Measurements from ENCODE around the gene RXRA.
A peak's percentile ranks its signal among the peaks of the same experiment; 100 is the strongest.

RXRA gene

GRCh38 chr9:134373269-134373668, 47.0 kb downstream of the RXRA start:
- H3K4me3 ChIP-seq (replicated peaks; ENCODE audit: low read depth, low read length), result no peak overlapping the region
- no peak for DNase-seq (ENCODE audit: low read depth)
- TF ChIP-seq CTCF (IDR thresholded peaks at IDR 0.05; ENCODE audit: low read length, missing control alignments), result no peak

DNA sequence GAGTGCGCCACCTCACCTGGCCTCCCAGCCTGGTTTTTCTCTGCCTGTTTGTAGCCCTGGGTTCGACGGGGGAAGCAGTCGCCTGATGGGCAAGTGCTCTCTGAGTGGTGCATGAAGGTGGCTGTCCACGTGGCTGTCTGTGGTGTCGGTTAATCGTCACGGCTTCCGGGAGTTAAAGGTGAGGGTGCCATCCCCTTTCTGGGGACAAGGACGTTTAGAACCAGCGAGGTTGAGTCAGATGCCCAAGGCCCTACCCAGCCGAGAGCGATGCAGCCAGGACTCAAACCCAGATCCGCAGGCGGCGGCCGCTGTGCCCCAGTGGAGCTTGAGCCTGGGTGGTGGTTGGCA, 47.7 kb downstream of the RXRA start:
- no peak overlapping the region for H3K4me3 ChIP-seq (replicated peaks; ENCODE audit: low read depth, low read length)
- no peak for TF ChIP-seq CTCF (IDR thresholded peaks at IDR 0.05; ENCODE audit: low read length, missing control alignments)
- DNase-seq (ENCODE audit: low read depth), result no peak

GRCh38 chr9:134374301-134375010, 48.2 kb downstream of the RXRA start:
- no peak for TF ChIP-seq CTCF (IDR thresholded peaks at IDR 0.05; ENCODE audit: low read length, missing control alignments)
- no peak for DNase-seq (ENCODE audit: low read depth)
- H3K4me3 ChIP-seq (replicated peaks; ENCODE audit: low read depth, low read length), result no peak overlapping the region

DNA sequence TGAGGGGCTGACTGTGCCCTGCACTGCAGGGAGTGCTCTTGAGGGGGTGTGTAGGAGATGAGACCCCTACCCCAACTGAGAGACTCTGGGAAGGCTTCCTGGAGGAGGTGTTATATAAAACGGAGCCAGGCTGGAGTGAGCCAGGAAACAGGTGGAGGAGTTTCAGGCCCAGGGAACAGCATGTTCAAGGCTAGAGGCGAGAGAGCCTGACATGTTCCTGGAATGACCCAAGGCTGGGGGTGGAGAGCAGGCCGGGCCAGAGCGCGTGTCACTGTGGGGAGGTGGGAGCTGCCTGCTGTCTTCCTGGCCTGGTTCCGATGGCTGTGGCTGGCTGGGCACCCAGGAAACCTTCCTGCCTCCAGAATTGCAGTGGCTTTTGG, 48.7 kb downstream of the RXRA start:
- no peak overlapping the region for H3K4me3 ChIP-seq (replicated peaks; ENCODE audit: low read depth, low read length)
- DNase-seq (ENCODE audit: low read depth), result peak; percentile 28
- TF ChIP-seq CTCF (IDR thresholded peaks at IDR 0.05; ENCODE audit: low read length, missing control alignments), result no peak

DNA sequence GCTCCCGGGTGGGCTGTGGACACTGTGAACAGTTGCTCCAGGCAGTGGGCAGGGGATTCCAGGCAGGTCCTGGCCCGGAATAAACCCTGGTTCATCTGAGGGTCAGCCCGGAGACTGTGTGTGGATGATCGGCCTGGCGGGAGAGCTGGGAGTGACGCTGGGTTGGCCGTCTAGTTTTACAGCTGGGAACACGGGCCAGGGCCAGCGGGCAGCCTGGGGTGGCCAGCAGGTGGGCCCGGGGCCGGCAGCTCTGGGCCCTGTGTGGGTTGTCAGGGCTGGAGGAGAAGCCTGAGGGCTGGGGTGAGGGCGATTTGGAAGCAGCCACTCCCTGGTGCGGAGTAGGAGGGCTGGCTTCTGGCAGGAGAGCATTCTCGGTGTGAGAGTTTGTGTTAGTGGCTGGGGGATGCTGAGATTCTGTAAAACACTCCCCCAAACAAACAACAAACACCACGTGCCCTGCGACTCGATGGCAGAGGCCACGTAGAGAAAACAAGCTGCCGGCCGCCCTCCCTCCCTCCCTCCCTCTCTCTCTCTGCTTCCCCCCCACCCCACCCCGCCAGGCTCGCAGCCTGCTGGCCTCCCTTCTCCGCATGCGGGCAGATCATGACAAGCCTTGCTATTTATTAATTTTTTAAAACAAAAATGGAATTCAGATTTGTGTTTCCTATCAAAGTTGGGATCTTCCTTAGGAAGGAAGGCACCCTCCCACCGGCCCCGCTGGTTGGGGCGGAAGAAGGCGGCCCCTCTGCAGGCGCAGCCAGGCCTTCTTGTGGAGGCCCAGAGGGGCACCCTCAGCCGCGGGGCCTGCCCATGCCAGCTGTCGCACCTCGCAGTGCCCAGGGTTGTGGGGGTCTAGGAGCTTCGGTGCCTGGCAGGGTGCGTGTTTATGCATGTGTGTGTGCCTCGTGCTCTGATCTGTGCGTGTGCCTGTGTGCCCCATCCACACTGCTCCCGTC, 49.5 kb downstream of the RXRA start:
- TF ChIP-seq CTCF (IDR thresholded peaks at IDR 0.05; ENCODE audit: low read length, missing control alignments), result no peak
- peak; percentile 30 for DNase-seq (ENCODE audit: low read depth)
- H3K4me3 ChIP-seq (replicated peaks; ENCODE audit: low read depth, low read length), result no peak overlapping the region

DNA sequence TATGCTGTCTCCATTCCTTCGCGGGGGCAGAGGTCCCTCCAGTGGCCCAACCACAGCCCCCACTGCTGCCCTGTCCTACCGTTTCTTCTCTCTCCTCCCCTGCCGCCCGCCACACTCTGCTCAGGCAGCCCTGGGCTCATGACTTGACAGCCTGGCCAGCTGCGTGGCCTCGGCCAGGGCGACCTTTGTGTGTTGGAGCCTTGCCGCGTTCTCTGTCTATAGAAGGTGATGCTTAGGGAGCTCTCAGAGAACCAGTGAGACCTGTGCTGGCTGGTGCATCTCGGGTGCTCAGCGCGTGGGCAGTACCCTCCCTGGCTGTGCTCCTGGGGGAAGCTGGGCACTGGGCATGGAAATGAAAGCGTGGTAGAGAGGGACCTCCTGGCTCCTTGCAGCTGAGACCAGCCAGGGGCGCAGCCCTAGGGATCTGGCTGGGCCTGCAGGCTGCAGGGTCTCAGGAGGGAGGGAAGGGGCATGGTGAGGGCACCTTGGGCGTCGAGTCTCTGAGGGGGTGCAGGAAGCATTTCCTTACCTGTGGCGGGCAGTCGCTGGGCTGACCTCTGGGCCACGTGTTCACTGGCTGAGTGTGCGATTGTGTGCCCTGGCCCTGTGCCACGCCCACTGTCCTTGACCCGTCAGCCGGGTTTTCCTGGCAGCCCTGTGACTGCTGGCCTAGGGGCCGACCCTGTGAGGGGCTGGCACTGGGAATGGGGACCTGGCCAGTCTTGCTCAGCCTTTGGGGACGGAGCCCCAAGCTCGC, 50.3 kb downstream of the RXRA start:
- no peak for TF ChIP-seq CTCF (IDR thresholded peaks at IDR 0.05; ENCODE audit: low read length, missing control alignments)

More for the DNA sequence above, 50.3 kb downstream of the RXRA start:
- DNase-seq (ENCODE audit: low read depth), result no peak
- no peak overlapping the region for H3K4me3 ChIP-seq (replicated peaks; ENCODE audit: low read depth, low read length)
